ENCODE measurements around the gene BDKRB2. TPM values are rescaled to one million over a fixed set of nuclear protein-coding genes. Genes with fewer than 3 reads are reported as not detected.

Gene BDKRB2
- polyA plus RNA-seq, 1 donor from 2014 or later, result not detected

DNA sequence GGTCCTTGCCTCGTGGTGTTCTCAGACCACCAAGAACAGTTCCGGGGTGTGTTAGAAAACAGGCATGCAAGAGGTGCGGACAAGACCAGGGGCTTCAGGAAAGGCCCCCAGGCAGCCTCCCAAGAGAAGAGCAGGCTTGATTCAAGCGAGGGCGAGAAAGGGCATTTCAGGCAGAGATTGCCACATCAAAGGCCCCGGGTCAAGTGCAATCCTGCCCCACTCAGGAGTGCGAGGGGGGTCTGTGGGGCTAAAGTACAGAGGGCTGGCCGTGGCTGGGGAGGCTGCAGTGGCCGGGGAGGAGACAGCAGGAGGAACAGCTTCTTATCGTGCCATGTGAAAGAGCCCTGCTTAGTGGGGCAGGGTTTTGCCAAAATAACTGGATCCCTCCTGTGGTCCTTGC, 2.7 kb upstream of the BDKRB2 start:
- Histone ChIP-seq H3K4me3 (ENCODE audit: low read length) (no peak overlapping the region), H4K20me1 (ENCODE audit: insufficient read depth) (no peaks in the 10 kb centered on the region), H3K9me2 (ENCODE audit: insufficient read depth, low read length) (no peaks in the 10 kb centered on the region), H3F3A (ENCODE audit: insufficient read depth, low read length, poor library complexity, severe bottlenecking) (no peaks in the 10 kb centered on the region), H3K4me2 (ENCODE audit: low read length) (no peak overlapping the region), H3K9me3 (ENCODE audit: low read length) (no peaks in the 10 kb centered on the region), H3K36me3 (ENCODE audit: insufficient read depth, low read length) (no peaks in the 10 kb centered on the region), H3K27ac (ENCODE audit: low read length) (no peak overlapping the region), H2AFZ (ENCODE audit: low read depth, low read length) (no peak overlapping the region), H3K9ac (ENCODE audit: low read length) (no peak overlapping the region), H3K27me3 (ENCODE audit: insufficient read depth, low read depth, low read length) (peaks cover 5% of the 10 kb centered on the region), H3K79me2 (replicated peaks; ENCODE audit: insufficient read depth, low read length) (no peaks in the 10 kb centered on the region)
- TF ChIP-seq EP300 (conservative IDR thresholded peaks at IDR 0.05; ENCODE audit: poor library complexity, severe bottlenecking), result no peak
- TF ChIP-seq SMC3 (conservative IDR thresholded peaks at IDR 0.05; ENCODE audit: poor library complexity), result no peak
- TF ChIP-seq, protein P1, sequence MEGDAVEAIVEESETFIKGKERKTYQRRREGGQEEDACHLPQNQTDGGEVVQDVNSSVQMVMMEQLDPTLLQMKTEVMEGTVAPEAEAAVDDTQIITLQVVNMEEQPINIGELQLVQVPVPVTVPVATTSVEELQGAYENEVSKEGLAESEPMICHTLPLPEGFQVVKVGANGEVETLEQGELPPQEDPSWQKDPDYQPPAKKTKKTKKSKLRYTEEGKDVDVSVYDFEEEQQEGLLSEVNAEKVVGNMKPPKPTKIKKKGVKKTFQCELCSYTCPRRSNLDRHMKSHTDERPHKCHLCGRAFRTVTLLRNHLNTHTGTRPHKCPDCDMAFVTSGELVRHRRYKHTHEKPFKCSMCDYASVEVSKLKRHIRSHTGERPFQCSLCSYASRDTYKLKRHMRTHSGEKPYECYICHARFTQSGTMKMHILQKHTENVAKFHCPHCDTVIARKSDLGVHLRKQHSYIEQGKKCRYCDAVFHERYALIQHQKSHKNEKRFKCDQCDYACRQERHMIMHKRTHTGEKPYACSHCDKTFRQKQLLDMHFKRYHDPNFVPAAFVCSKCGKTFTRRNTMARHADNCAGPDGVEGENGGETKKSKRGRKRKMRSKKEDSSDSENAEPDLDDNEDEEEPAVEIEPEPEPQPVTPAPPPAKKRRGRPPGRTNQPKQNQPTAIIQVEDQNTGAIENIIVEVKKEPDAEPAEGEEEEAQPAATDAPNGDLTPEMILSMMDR (IDR thresholded peaks at IDR 0.05; ENCODE audit: poor library complexity, severe bottlenecking), result no peak
- TF ChIP-seq, protein P2, sequence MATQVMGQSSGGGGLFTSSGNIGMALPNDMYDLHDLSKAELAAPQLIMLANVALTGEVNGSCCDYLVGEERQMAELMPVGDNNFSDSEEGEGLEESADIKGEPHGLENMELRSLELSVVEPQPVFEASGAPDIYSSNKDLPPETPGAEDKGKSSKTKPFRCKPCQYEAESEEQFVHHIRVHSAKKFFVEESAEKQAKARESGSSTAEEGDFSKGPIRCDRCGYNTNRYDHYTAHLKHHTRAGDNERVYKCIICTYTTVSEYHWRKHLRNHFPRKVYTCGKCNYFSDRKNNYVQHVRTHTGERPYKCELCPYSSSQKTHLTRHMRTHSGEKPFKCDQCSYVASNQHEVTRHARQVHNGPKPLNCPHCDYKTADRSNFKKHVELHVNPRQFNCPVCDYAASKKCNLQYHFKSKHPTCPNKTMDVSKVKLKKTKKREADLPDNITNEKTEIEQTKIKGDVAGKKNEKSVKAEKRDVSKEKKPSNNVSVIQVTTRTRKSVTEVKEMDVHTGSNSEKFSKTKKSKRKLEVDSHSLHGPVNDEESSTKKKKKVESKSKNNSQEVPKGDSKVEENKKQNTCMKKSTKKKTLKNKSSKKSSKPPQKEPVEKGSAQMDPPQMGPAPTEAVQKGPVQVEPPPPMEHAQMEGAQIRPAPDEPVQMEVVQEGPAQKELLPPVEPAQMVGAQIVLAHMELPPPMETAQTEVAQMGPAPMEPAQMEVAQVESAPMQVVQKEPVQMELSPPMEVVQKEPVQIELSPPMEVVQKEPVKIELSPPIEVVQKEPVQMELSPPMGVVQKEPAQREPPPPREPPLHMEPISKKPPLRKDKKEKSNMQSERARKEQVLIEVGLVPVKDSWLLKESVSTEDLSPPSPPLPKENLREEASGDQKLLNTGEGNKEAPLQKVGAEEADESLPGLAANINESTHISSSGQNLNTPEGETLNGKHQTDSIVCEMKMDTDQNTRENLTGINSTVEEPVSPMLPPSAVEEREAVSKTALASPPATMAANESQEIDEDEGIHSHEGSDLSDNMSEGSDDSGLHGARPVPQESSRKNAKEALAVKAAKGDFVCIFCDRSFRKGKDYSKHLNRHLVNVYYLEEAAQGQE (IDR thresholded peaks at IDR 0.05; ENCODE audit: borderline replicate concordance), result no peak
- no peak for TF ChIP-seq MXI1 (conservative IDR thresholded peaks at IDR 0.05; ENCODE audit: poor library complexity, severe bottlenecking)
- TF ChIP-seq TAF1 (IDR thresholded peaks at IDR 0.05; ENCODE audit: low read depth), result no peak
- no peak for TF ChIP-seq POLR2AphosphoS5 (IDR thresholded peaks at IDR 0.05)
- no peak for TF ChIP-seq RAD21 (conservative IDR thresholded peaks at IDR 0.05)
- TF ChIP-seq EZH2 (IDR thresholded peaks at IDR 0.05; ENCODE audit: borderline replicate concordance, insufficient read depth, low read length, poor library complexity, severe bottlenecking), result no peak

DNA sequence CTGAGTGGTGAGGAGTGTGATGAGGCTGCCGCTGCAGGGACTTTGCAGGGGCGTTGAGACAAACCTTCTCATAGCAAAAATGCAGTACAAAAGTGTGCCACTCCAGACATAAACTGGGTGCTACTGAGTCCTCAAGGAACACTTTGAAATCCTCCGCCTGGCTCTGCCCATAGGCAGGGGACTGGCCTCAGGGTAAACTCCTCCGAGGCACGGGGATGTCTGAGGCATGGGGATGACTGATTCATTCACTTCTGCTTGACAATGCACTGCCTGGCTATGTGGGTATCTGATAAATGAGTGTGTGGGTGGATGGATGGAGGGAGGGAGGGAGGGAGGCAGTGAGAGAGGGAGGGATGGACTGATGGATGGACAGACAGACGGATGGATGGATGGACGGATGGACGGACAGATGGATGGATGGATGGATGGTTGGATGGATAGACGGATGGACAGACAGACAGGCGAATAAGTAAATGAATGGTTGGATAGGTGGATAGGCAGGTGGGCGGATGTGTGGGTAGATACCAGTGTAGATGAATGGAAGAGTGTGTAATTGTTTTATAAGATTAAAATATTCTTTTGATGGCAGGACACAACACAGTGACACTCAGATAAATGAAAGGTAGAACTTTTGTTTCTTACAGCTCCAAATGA, 2.1 kb upstream of the BDKRB2 start:
- Histone ChIP-seq H3K9me3 (ENCODE audit: low read length) (no peaks in the 10 kb centered on the region), H3K79me2 (replicated peaks; ENCODE audit: insufficient read depth, low read length) (no peaks in the 10 kb centered on the region), H3K4me2 (ENCODE audit: low read length) (no peak overlapping the region), H3K9me2 (ENCODE audit: insufficient read depth, low read length) (no peaks in the 10 kb centered on the region), H3K36me3 (ENCODE audit: insufficient read depth, low read length) (no peaks in the 10 kb centered on the region), H3K27ac (ENCODE audit: low read length) (no peak overlapping the region), H3K9ac (ENCODE audit: low read length) (no peak overlapping the region), H2AFZ (ENCODE audit: low read depth, low read length) (no peak overlapping the region), H3K27me3 (ENCODE audit: insufficient read depth, low read depth, low read length) (peaks cover 5% of the 10 kb centered on the region), H4K20me1 (ENCODE audit: insufficient read depth) (no peaks in the 10 kb centered on the region), H3K4me3 (ENCODE audit: low read length) (no peak overlapping the region), H3F3A (ENCODE audit: insufficient read depth, low read length, poor library complexity, severe bottlenecking) (no peaks in the 10 kb centered on the region)
- TF ChIP-seq TAF1 (IDR thresholded peaks at IDR 0.05; ENCODE audit: low read depth) (no peak), EP300 (conservative IDR thresholded peaks at IDR 0.05; ENCODE audit: poor library complexity, severe bottlenecking) (no peak), RAD21 (conservative IDR thresholded peaks at IDR 0.05) (no peak), SMC3 (conservative IDR thresholded peaks at IDR 0.05; ENCODE audit: poor library complexity) (no peak), MXI1 (conservative IDR thresholded peaks at IDR 0.05; ENCODE audit: poor library complexity, severe bottlenecking) (no peak), EZH2 (IDR thresholded peaks at IDR 0.05; ENCODE audit: borderline replicate concordance, insufficient read depth, low read length, poor library complexity, severe bottlenecking) (no peak), POLR2AphosphoS5 (IDR thresholded peaks at IDR 0.05) (no peak)
- TF ChIP-seq, protein P1 (IDR thresholded peaks at IDR 0.05; ENCODE audit: poor library complexity, severe bottlenecking), result no peak
- TF ChIP-seq, protein P2 (IDR thresholded peaks at IDR 0.05; ENCODE audit: borderline replicate concordance), result no peak
